Measurements from ENCODE around the gene C1QL1. TPM values are rescaled to one million over a fixed set of nuclear protein-coding genes. Genes with fewer than 3 reads are reported as not detected.

Gene C1QL1
- 0.91 TPM for polyA plus RNA-seq (ENCODE audit: insufficient read length)
- long read RNA-seq, donor 1, partial matches to known transcripts = 0 of 4 reads
- long read RNA-seq, donor 1, other reads (novel, unspliced or antisense) = 0 of 4 reads
- long read RNA-seq, donor 2, partial matches to known transcripts = 0 of 2 reads
- long read RNA-seq, donor 2, other reads (novel, unspliced or antisense) = 0 of 2 reads
- long read RNA-seq, donor 3, partial matches to known transcripts = 0 of 4 reads
- long read RNA-seq, donor 3, other reads (novel, unspliced or antisense) = 0 of 4 reads
- long read RNA-seq, donor 4 = 0 reads
- long read RNA-seq, donor 5, transcript C1QL1-201 (2 exons, 1,295 nt) = major isoform, 5 of 5 reads
- long read RNA-seq, donor 5, partial matches to known transcripts = 0 of 5 reads
- long read RNA-seq, donor 5, other reads (novel, unspliced or antisense) = 0 of 5 reads
- long read RNA-seq, donor 6, partial matches to known transcripts = 0 of 1 reads
- long read RNA-seq, donor 6, other reads (novel, unspliced or antisense) = 0 of 1 reads
- long read RNA-seq, donor 7, partial matches to known transcripts = 0 of 3 reads
- long read RNA-seq, donor 7, other reads (novel, unspliced or antisense) = 0 of 3 reads
- long read RNA-seq, donor 8 = 0 reads

DNA sequence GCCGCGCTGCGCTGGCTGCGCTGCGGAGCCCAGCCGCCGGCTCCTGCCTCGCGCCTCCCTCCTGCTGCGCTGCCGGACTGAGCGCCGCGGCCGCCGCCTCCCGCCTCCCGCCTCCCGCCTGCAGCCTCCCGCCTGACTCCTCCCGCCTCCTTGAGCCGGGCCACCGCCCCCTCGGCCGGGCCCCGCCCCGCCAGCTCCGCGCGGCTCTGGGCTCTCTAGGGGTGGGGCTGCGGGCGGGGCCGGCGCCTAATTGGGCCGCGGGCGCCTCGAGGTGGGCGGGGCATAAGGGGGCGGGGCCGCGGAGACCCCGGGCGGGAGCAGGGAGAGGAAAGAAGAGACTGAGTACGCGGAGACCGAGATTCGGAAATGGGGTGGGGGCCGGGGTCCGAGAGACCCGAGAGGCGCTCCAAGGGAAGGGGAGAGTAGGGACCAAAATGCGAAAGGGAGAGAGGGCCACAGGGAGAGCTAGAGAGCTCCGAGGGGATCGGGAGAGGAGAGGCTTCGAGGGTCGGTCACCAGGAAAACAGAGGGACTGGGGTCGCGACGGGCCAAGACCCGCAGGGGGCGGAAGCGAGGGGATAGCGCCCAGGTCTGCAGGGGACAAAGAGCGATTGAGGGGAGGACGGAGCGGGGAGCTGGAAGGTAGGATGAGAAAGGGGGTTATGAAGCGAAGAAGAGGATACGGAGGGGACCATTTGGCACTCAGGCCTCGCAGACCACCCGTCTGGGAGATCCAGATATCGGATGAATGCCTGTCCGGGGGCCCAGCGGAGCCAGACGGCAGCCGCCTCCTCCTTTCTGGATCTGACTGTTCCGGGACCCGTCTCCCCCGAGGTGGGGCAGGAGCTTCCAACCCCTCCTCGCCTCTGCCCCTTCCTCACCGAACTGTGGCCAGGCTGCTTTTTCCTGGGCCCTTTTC, at the start of gene C1QL1:
C1QL1 (minus strand) TSS at position 79 of the 919 bp plus-strand sequence. CDS start 255 bp downstream, outside the sequence.
- peak; percentile 93 for DNase-seq

- DNase-seq = no peak
Observed at GRCh38 chr17:45016823-45017222, 48.7 kb upstream of the C1QL1 start.

- DNase-seq = no peak
Observed at GRCh38 chr17:45016237-45016636, 48.1 kb upstream of the C1QL1 start.

DNA sequence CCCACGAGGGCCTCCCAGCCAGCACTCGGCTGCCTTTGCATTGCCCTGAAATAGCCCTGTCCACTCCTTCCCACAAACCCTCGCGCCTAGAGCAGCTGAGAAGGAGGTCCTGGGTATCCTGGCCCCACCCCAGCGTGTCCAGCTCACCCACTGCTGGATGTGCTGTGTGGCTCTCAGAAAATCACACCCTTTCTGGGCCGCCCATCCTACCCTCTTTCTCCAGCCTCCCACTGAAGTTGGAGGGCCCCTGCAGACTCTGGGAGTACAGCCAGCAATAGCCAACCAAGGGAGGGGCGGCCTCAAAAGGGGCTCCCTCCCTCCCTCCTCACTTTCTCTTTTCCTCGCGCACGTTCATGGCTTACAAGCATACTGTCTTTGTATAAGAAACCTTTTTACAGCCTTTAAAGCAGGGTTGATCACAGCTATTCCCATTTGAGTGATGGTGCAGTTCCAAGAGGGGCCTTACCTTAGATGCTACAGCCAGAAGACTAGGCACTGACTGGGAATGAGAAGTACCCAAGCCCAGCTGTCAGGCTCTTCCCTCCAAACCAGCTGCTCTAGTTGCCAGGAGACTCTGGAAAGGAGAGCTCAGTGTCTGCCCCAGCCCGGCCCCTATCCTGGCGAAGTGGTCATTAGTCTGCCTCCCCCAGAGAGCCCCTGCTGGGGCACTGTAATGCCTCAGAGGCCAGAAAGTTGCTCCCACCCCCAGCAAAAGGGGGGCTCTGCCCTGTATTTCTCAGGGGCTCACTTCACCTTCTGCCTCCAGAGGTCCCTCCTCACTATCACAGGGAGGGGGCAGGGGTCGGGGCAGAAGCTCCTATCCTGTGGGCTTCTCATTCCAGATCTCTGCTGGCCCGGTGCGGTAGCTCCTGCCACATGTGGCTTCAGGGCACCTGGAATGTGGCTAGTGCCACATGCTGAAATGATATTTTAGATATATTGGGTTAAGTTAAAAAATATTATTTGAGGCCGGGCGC, 45.2 kb upstream of the C1QL1 start:
- DNase-seq = no peak

- no peak for DNase-seq
Observed at GRCh38 chr17:45011767-45012166, 43.7 kb upstream of the C1QL1 start.

- DNase-seq = no peak
Observed at GRCh38 chr17:45009676-45010467, 41.8 kb upstream of the C1QL1 start.

GRCh38 chr17:45008216-45008615, 40.1 kb upstream of the C1QL1 start:
- no peak for DNase-seq

- DNase-seq = no peak
Observed at GRCh38 chr17:45006927-45007461, 38.9 kb upstream of the C1QL1 start.

DNA sequence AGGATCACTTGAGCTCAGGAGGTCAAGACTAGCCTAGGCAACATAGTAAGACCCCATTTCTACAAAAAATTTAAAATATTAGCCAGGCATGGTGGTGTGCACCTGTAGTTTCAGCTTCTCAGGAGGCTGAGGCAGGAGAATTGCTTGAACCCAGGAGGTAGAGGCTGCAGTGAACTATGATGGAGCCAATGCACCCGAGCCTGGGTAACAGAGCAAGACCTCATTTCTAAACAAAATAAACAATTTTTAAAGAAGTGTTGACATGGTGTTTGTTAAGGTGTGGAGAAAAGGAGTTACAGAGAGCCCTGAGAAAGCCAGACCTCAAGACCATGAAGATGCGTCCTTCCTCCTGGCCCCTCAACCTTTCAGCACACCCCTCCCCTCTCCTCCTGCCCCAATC, 37.6 kb upstream of the C1QL1 start:
- DNase-seq = no peak

DNA sequence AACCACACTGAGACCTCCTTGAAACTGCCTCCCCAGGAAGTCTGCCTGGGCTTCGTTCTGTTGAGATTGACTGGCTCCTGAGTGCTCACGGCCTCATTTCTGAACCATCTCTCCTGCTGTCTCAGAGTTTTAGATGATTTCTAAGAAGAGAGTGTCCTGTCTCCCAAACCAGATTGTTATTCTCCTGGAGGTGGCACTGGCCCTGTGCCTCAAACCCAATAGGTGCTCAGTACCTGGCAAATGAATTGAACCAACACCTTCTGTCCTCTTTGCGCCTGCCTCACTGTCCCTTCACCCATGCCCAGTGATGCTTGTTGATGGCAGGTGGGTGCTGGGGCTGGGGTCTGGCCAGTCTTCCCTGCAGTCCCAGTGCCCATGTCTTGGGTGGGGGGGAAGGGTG, 36.3 kb upstream of the C1QL1 start:
- DNase-seq = no peak

DNA sequence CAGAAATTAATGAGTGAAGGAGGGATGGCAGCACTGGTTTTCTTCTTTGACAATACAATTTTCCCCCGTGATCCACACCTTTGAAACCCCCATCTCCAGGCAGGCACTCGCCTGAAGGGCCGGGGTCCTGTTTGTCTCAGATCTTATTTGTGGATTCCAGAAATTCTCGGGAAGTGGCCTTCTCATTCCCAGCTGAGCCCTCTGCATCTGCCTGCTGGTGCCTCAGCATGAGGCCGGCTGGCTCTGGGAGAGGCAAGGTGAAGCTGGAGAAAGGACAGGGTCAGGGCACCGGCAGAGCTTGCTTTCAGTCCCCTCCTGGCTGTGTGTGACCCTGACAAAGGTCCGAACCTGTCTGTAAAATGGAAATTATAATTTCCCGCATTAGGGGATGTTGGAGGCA, 35.8 kb upstream of the C1QL1 start:
- DNase-seq = no peak

GRCh38 chr17:45001310-45001709, 33.2 kb upstream of the C1QL1 start:
- DNase-seq = no peak

- no peak for DNase-seq
Observed at GRCh38 chr17:44999433-44999832, 31.3 kb upstream of the C1QL1 start.

DNA sequence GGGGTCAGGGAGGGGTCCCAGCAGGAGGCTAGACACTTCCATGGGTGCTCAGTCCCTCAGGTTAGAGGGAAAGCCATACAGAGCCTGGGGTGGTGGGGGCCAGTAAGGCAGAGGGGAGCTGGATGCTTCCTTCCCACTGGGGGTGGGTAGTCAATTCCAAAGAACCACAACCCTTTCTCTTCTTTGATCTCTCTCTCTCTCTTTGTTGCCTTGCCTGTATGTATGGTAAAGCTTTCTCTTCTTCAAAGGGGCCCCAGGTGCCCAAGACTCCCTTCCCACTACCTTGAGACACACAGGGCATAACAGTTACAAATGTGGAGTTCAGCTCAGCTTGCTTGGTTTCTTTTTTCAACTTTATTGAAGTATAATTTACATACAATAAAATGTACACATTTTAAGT, 30.5 kb upstream of the C1QL1 start:
- DNase-seq = no peak

- DNase-seq = no peak
Observed at GRCh38 chr17:44997733-44998520, 29.8 kb upstream of the C1QL1 start.

DNA sequence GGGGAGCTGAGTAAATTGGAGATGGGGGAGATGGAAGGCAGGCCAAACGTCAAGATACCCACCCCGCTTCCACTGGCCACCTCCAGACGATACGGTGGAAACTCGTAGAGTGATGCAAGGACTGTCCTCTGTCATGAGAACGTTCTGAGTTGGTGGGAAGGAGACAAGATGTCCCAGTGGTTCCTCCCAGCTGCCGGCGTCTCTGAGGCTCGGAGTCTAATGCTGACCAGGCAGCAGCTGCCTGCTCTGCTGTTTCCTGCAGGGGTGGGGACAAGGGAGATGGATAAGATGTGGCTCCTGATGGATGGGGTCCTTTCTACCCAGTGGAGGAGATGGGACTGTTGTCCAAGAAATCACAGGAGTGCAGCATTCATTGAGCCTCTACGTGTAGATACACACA, 28.2 kb upstream of the C1QL1 start:
- DNase-seq = no peak

DNA sequence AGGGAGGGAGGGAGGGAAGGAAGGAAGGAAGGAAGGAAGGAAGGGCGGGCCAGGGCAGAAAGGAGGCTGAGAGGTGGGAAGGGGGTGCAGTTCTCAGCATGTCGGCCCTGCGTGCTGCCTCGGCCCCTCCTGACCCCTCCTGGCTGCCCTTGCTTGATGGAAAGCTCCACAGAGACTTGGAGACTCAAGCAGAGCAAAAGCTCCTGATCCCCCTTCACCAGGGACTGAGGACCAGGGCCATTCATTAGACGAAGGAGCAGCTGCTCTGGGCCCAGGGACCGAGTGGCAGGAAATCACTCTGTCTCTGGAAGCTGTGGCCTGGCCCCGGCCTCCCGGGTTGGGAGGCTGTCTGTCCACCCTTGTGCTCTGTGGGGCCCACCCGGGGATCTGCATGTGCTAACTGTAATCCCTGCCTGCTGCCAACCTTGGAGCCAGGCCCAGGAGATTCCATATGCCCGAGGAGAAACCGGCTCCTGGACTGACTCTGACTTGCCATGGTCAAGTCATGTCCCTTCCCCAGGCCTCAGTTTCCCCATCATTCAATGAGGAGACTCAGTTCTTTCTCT, 27.4 kb upstream of the C1QL1 start:
- no peak for DNase-seq

DNA sequence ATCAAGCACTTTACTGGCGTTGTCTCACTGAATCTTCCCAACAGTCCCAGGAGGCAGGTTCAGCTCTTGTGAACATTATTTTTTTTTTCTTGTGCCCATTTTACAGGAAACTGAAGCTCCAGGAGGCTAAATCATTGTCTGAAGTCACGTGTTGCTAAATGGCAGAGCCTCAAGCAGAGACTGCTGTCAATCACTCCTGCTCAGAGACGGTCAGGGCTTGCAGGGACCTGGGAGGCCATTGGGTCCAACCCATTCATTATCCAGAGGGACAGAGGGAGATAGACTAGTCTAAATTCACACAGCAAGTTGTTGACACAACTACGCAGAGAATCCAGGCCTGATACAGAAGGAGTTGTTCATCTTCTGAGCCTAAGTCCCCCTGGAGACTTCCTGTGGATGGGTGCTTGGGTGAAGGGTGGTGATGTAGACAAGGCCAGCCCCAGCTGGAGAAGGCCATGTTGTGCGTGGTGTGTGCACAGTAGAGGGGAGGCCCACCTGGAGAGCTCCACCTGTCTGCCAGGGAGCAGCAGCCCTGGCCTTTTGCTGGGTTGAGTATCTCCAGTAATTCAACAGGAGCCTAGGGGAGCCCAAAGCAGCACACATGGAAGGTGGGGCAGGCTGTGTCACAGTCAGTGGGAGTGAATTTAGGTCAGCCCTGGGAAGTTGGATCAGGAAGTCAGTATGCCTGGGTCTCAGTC, 24.3 kb upstream of the C1QL1 start:
- DNase-seq = no peak

Measured in left kidney (tissue), 8 donors.